GM12878 (cell line): Measurements from ENCODE around the gene MICALL2.

ENCODE experiments used
- EZH2 ChIP-seq: IDR thresholded peaks from 2 replicates; pipeline ENCODE4 v1.6.1; 2012; ENCODE audit warnings: low read depth, mild to moderate bottlenecking, control low read depth, inconsistent platforms, low read length, borderline replicate concordance; ENCODE audit not compliant: control insufficient read depth
- TAF1 ChIP-seq: IDR thresholded peaks from 2 replicates; pipeline ENCODE4 v1.6.1; 2011; ENCODE audit warnings: mild to moderate bottlenecking, low read depth, low read length, borderline replicate concordance

DNA sequence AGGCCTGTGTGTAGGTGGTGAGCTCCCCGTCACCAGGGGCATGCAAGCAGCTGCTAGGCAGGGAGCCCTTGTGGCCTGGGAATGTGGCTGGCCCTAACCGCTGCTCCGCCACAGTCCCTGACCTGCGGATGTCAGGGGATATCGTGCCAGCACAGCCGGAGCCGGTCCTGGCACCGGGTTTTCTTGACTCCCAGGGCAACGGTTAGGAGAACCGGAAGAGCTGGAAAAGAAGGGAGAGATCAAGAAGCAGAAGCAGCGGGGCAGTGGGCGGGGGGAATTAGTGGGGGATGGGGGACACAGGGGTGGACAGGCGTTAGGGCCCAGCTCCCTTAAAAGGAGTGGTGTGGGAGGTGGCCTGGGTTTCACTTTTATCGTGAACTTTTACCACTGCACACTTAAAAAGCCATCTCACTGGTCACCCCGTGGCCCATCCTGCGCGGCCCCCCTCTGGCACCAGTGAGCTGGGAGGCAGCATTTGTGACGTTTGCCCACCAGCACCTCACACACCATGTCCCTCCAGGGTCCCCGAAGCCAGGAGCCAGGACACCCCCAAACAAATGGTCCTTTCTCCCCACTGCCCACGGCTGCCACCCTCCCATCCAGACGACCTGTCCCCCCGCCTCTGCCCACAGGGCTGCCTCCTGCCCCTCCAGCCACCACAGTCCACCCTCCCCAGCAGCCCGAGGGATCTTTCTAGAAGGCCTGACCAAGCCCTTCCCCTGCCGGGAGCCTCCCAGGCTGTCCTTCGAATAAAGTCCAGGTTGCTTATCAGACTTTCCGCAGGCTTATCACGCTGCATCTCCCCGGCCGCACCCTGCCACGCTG is 1.8 kb upstream of the MICALL2 start:
- TF ChIP-seq TAF1 (no peak), EZH2 (no peak)
